SK-N-MC (cell line): Measurements from ENCODE around the gene PDE9A.
"Not testable (repeated sequence)": the region's sequence is repeated elsewhere in the genome, so short reads cannot be mapped to it uniquely, and the experiment has no call there.

Experiments used
- DNase-seq: peaks from one replicate; pipeline ENCODE4 v3.0.0-alpha.2; 2011; ENCODE audit warnings: low read depth, low spot score
- H3K27ac ChIP-seq: fragments of 200-600 bp; sonication (generic); 2 replicates; pipeline ENCODE4 v1.5.1; 2016; ENCODE audit warnings: mixed run types
- H3K36me3 ChIP-seq: fragments of 200-600 bp; sonication (generic); 2 replicates; pipeline ENCODE4 v1.6.1; 2017; ENCODE audit warnings: antibody characterized with exemption, low read length, mixed read lengths; ENCODE audit not compliant: insufficient read depth
- H3K4me3 ChIP-seq: fragments of 200-600 bp; sonication (generic); 2 replicates; pipeline ENCODE4 v1.5.1; 2016
- H3K9ac ChIP-seq: fragments of 200-600 bp; sonication (generic); 2 replicates; pipeline ENCODE4 v1.8.0; 2017; ENCODE audit warnings: mixed run types, mixed read lengths; ENCODE audit not compliant: insufficient read length
- H3K9me3 ChIP-seq: fragments of 200-600 bp; sonication (generic); 2 replicates; pipeline ENCODE4 v1.6.1; 2017; ENCODE audit warnings: low read depth, mild to moderate bottlenecking, antibody characterized with exemption, low read length, moderate library complexity, mixed read lengths
- EZH2 ChIP-seq: fragments of 200-600 bp; sonication (generic); IDR thresholded peaks from one replicate; pipeline ENCODE4 v1.6.1; 2017; ENCODE audit warnings: antibody characterized with exemption
- FOXP2 ChIP-seq: optimal IDR thresholded peaks from 2 replicates; pipeline ENCODE3; 2011; ENCODE audit warnings: mild to moderate bottlenecking, moderate library complexity; ENCODE audit not compliant: insufficient read depth; ENCODE audit errors: extremely low read length, control extremely low read depth
- POLR2AphosphoS5 ChIP-seq: IDR thresholded peaks from 2 replicates; pipeline ENCODE4 v1.6.1; 2012; ENCODE audit warnings: mild to moderate bottlenecking, low read depth, low read length, borderline replicate concordance

Gene PDE9A

GRCh38 chr21:42706765-42707164, 53.3 kb downstream of the PDE9A start:
- Histone ChIP-seq H3K36me3 (peaks cover 7% of the 10 kb centered on the region; the same call in 1 of the 2 replicates), H3K4me3 (no peak overlapping the region), H3K9ac (no peak overlapping the region), H3K9me3 (no peaks in the 10 kb centered on the region), H3K27ac (no peak overlapping the region)
- no peak for TF ChIP-seq POLR2AphosphoS5
- TF ChIP-seq FOXP2, result no peak
- TF ChIP-seq EZH2, result no peak
- DNase-seq, result no peak

GRCh38 chr21:42707207-42707830, 53.9 kb downstream of the PDE9A start:
- no peak overlapping the region for H3K4me3 ChIP-seq
- peaks cover 1% of the 10 kb centered on the region; the same call in 1 of the 2 replicates for H3K36me3 ChIP-seq
- no peak for TF ChIP-seq FOXP2
- no peak for TF ChIP-seq POLR2AphosphoS5
- no peak for TF ChIP-seq EZH2
- H3K27ac ChIP-seq, result no peak overlapping the region
- H3K9ac ChIP-seq, result no peak overlapping the region
- no peak for DNase-seq
- no peaks in the 10 kb centered on the region for H3K9me3 ChIP-seq

- Histone ChIP-seq H3K4me3 (no peak overlapping the region), H3K9me3 (no peaks in the 10 kb centered on the region), H3K9ac (no peak overlapping the region), H3K27ac (no peak overlapping the region), H3K36me3 (no peaks in the 10 kb centered on the region)
- TF ChIP-seq POLR2AphosphoS5, result no peak
- no peak for TF ChIP-seq FOXP2
- no peak for TF ChIP-seq EZH2
- no peak for DNase-seq
These were observed 54.7 kb downstream of the PDE9A start for GRCh38 chr21:42708107-42708506.

- not testable (repeated sequence) for H3K9me3 ChIP-seq, H3K4me3 ChIP-seq, H3K36me3 ChIP-seq, DNase-seq, H3K9ac ChIP-seq, H3K27ac ChIP-seq
These were observed 55.5 kb downstream of the PDE9A start for GRCh38 chr21:42708916-42709315.

DNA sequence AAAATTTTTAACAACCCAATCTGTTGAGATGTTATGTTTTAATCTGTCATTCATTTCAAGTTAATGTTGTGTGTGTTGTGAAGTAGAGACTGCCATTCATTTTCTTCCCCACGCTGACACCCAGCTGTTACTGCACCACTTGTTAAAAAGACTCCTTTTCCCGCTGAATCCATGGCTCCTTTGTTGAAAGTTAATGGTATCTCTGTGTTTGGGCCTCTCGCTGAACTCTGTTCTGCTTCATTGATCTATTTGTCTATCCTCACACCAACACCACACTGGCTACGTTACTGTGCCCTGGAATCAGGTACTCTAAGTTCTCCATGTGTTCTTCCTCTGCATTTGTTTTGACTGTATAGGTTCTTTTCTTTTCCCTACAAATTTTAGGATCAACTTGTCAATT, 58.2 kb downstream of the PDE9A start:
- no peak for TF ChIP-seq FOXP2
- Histone ChIP-seq H3K27ac (no peak overlapping the region), H3K4me3 (no peak overlapping the region), H3K36me3 (no peaks in the 10 kb centered on the region), H3K9me3 (no peaks in the 10 kb centered on the region), H3K9ac (no peak overlapping the region)
- no peak for DNase-seq

DNA sequence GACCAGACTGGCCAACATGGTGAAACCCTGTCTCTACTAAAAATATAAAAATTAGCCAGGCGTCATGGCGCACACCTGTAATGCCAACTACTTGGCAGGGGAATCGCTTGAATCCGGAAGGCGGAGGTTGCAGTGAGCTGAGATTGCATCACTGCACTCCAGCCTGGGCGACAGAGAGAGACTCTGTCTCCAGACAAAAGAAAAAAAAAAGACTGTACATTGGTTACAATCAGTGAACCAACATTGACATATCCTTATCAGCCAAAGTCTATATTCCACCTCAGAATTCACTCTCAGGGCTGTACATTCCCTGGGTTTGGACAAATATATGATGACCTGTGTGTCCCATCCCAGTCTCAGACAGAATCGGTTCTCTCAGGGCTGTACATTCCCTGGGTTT, 62.0 kb downstream of the PDE9A start:
- DNase-seq, H3K9ac ChIP-seq, H3K27ac ChIP-seq, H3K4me3 ChIP-seq, H3K9me3 ChIP-seq, H3K36me3 ChIP-seq: not testable (repeated sequence)

DNA sequence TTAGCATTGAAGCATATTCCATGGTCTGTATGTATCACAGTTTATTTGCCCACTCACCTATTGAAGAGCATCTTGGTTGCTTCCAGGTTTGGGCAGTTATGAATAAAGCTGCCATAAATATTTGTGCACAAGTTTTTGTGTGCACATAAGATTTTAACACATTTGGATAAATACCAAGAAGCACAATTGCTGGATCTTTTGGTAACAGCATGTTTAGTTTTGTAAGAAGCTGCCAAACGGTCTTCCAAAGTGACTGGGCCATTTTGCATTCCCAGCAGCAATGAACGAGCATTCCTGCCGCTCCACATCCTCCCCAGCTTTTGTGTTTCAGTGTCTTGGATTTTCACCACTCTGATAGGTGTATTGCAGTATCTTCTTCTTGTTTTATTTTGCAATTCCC, 62.7 kb downstream of the PDE9A start:
- Histone ChIP-seq H3K36me3 (0 out of 2 replicates have a peak, but pooled peaks cover 2% of the 10 kb centered on the region), H3K4me3 (no peak overlapping the region), H3K27ac (no peak overlapping the region), H3K9ac (no peak overlapping the region), H3K9me3 (no peaks in the 10 kb centered on the region)
- no peak for DNase-seq
- TF ChIP-seq EZH2 (no peak), FOXP2 (no peak), POLR2AphosphoS5 (no peak)

GRCh38 chr21:42720484-42720883, 67.1 kb downstream of the PDE9A start:
- not testable (repeated sequence) for H3K9me3 ChIP-seq, H3K27ac ChIP-seq, H3K36me3 ChIP-seq, DNase-seq, H3K4me3 ChIP-seq, H3K9ac ChIP-seq

DNA sequence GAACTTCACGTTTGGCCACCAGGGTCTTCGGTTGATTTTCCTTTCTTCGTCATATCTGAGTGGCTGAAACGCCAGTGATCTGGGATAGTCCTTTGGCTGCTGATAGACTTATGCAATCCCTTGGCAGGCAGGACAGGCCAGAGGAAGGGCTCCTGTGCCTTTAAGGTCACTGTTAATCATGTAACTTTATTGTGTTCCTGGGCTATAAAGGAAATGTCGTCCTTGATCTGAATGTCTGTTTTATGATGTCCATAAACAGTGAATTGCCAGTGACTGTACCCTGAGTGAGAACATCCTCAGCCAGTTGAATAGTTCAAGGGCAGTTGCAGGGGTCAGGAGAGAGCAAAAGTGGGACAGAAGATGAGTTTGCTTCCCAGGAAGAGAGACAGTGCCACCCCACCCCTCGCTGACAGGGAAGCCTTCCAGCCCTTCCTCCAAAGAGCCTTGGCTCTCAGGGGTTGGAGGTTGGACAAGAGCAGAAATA, 68.0 kb downstream of the PDE9A start:
- H3K27ac ChIP-seq, result no peak overlapping the region
- H3K4me3 ChIP-seq, result no peak overlapping the region
- H3K9me3 ChIP-seq, result no peaks in the 10 kb centered on the region
- H3K9ac ChIP-seq, result no peak overlapping the region
- no peak for DNase-seq
- H3K36me3 ChIP-seq, result 0 out of 2 replicates have a peak, but pooled peaks cover 2% of the 10 kb centered on the region
- TF ChIP-seq EZH2 (no peak), POLR2AphosphoS5 (no peak), FOXP2 (no peak)
